Activated CD8-positive, alpha-beta memory T cell treated with anti-CD3 and anti-CD28 coated beads, Interleukin-2, amount 50 U/mL, for 1 hour (primary cell): ENCODE data around the gene ATAD3B.
"Not testable (repeated sequence)": the region's sequence is repeated elsewhere in the genome, so short reads cannot be mapped to it uniquely, and the experiment has no call there.

Experiments used
- DNase-seq: peaks from one replicate; pipeline ENCODE4 v3.0.0-alpha.2; 2020; ENCODE audit errors: extremely low read depth

Gene ATAD3B

GRCh38 chr1:1450616-1451015 is 20.9 kb upstream of the ATAD3B start:
- DNase-seq, result not testable (repeated sequence)

DNA sequence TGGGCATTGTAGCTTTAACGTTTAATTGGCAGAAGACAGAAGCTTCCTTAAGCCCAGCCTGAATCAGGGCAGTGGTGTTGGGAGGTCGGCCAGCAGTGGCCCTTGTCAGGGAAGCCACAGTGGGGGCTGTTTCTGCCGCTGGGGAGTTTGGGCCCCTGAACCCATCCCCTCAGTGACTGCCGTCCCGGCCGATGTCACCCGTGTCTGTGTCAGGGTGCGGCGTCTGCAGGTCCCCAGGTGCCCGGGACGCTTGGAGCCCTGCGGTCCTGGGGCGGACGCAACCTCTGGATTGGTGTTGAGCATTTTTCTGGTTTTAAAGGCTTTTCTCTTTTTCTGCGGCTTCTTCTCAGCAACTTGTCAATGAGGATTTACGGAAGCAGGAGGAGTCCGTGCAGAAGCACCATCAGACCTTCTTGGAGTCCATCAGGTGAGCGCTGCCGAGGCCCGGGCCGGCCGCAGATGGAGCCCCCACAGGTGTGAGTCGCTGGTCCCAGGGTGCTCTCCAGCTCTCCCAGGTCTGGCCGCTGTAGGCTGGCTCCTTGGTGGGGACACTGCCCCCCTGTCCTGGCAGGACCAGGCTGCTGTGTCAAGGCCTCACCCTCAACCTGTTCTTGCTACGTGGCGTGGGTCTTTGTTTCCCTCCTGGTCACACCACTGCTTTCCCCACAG is 19.7 kb upstream of the ATAD3B start:
- DNase-seq, result no peak

DNA sequence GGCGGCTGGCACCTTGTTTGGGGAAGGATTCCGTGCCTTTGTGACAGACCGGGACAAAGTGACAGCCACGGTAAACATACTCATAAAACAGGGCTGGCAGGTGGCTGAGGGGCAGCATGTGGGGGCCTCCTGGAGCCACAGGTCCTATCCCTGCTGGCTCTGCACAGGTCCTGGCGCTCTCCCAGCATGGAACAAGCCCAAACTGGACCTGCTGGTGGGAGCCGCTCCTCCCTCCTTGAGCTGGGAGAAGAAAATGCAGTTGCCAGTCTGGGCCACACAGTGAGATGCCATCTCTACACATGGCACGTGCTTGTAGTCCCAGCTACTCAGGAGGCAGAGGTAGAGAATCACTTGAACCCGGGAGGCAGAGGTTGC is 19.2 kb upstream of the ATAD3B start:
- not testable (repeated sequence) for DNase-seq

- no peak for DNase-seq
Measured at GRCh38 chr1:1452882-1453281, 18.7 kb upstream of the ATAD3B start.

- DNase-seq, result not testable (repeated sequence)
Measured at GRCh38 chr1:1454286-1455056, 17.1 kb upstream of the ATAD3B start.

GRCh38 chr1:1455366-1455884 is 16.1 kb upstream of the ATAD3B start:
- no peak for DNase-seq

GRCh38 chr1:1455934-1456333 is 15.6 kb upstream of the ATAD3B start:
- DNase-seq, result not testable (repeated sequence)

- DNase-seq, result not testable (repeated sequence)
Measured at GRCh38 chr1:1456683-1457255, 14.8 kb upstream of the ATAD3B start.

DNA sequence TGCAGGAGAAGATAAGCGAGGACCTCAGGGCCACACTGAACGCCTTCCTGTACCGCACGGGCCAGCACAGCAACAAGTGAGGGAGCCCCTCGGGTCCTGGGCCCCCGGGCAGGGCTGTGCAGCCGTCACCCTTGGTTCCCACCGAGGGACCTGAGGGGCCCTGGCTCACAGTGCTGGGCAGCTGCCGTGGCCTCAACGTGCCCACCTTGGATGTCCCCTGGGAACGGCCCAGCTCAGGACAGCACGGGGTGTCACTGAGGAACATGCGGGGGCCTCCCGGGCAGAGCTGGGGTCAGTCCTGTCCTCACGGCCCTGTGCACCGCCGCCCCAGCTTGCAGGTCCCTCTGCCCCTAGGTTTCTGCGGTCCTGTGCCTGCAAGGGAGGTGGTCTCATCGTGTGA is 12.4 kb upstream of the ATAD3B start:
- DNase-seq, result not testable (repeated sequence)

DNA sequence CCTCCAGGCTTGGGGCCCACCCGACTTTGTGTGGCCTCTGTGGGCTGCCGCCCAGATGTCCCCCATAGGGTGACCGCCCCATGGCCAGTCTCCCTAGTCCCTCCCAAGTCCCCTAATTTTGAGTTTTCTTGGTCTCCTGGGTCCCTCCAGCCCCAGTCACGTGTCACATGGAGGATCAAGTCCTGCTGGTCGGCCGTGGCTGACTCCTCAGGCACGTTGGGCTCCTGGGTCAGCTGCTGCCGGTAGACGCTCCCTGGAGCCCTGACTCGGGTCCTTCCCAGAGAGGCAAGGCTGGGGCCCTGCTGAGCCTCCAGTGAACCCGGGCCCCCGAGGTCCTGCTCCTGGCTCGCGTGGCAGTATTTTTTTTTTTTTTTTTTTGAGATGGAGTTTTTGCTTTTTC is 11.9 kb upstream of the ATAD3B start:
- DNase-seq, result not testable (repeated sequence)

DNA sequence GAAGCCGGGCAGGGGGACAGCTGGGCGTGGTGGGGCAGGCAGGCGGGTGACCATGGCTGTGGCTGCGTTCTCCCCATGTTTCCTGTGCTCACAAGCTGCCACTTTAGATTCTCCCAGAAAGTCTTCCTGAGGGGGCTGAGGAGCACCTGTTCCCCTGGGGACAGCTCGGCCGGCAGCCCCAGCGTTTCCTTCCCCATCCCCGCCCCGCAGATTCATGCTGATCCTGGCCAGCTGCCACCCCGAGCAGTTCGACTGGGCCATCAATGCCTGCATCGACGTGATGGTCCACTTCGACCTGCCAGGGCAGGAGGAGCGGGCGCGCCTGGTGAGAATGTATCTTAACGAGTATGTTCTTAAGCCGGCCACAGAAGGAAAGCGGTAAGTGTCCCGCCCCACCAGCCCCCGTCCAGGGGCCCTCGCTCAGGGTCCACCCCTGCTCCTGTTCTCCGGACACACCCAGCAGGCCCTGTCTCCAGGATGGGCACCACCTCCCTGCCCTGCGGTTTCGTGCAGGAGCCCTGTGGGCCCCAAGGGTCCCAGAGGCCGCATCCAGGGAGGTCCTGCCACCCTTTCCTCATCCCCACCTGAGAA is 10.9 kb upstream of the ATAD3B start:
- DNase-seq, result no peak

- no peak for DNase-seq
Measured at GRCh38 chr1:1461721-1462317, 9.7 kb upstream of the ATAD3B start.

DNA sequence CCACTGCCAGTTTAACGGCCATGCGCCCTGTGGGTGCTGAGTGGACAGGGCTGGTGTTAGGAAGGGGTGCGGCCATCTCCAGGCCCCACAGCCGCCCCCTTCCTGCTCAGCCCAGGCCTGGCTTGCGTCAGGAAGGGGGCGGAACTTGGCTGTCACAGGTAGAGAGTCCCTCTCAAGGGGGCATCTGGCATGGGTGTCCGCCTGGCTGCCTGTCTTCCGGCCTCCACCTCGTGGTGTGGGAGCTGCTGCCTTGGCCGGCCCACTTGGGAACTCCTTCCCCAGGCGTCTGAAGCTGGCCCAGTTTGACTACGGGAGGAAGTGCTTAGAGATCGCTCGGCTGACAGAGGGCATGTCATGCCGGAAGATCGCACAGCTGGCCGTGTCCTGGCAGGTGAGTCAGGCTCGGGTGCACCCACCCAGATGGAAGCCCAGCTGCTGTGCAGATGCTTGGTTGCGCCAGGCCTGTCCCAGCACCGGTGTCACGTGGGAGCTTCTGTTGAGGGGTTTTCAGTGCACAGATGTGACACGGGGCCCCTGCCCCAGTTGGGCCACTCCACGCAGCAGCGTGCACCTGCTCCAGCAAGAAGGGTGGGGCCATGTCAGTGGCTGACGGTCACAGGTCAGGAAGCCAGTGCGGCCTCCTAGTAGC is 9.1 kb upstream of the ATAD3B start:
- DNase-seq, result no peak

DNA sequence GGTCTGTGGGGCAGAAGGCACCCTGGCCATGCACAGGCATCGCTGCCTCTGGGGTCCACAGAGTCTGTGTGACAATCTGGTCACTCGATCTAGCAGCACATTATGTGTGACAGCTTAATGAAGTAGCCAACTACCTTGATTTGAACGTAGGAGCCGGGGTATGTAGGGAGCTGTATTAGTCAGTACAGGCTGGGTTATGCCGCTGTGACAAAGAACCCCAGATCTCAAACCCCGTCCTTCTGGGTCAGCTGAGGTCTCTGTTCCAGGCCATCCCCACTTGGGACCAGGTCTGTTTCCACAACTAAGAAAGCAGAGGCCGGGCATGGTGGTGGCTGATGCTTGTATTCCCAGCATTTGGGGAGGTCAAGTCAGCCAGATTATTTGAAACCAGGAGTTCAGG is 8.3 kb upstream of the ATAD3B start:
- no peak for DNase-seq

GRCh38 chr1:1468196-1468985 is 3.2 kb upstream of the ATAD3B start:
- DNase-seq, result not testable (repeated sequence)

DNA sequence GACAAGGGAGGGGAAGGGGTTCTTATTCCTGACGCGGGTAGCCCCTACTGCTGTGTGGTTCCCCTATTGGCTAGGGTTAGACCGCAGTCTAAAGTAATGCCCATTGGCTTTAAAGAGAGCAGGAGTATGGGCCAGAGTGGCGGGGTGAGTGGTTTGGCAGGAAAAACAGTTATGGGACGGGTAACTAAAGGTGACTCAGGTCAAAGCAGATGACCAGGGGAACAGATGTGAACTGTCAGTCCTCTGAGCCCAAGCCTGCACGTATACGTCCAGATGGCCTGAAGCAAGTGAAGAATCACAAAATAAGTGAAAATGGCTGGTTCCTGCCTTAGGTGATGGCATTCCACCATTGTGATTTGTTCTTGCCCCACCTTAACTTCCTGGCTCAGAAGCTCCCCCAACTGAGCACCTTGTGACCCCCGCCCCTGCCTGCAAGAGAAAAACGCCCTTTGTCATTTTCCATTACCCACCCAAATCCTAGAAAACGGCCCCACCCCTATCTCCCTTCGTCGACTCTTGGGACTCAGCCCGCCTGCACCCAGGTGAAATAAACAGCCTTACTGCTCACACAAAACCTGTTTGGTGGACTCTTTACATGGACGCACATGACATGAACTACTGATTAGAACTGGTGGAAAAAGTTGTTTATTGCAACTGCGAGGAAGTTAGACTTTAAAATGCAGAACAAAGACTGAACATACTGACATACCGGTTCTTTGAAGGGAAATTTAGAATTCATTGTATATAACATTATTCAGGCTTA is 758 bp upstream of the ATAD3B start:
- DNase-seq, result no peak

- not testable (repeated sequence) for DNase-seq
Measured at GRCh38 chr1:1472053-1472876, 700 bp downstream of the ATAD3B start.

- not testable (repeated sequence) for DNase-seq
Measured at GRCh38 chr1:1476011-1476410, 4.4 kb downstream of the ATAD3B start.

GRCh38 chr1:1477206-1477605 is 5.6 kb downstream of the ATAD3B start:
- no peak for DNase-seq
